Testis (tissue), 2 donors: ENCODE results near the gene FSIP1.

Experiments used
- CTCF ChIP-seq, 3 experiments: fragments of 450-650 bp in 2 of 3; fragments of 200-600 bp in 1 of 3; sonication (generic) in 1 of 3; IDR thresholded peaks; one replicate each; pipeline ENCODE4 v1.5.1; 2016 to 2019; ENCODE audit warnings: antibody characterized with exemption in 3 of 3, mild to moderate bottlenecking in 2 of 3, moderate library complexity in 1 of 3
- POLR2A ChIP-seq: fragments of 450-650 bp; IDR thresholded peaks from one replicate; pipeline ENCODE4 v1.6.1; 2017; ENCODE audit warnings: antibody characterized with exemption, mild to moderate bottlenecking, moderate library complexity

GRCh38 chr15:39665629-39666250, 116.9 kb downstream of the FSIP1 start:
- no peak for TF ChIP-seq CTCF (IDR thresholded peaks at IDR 0.05)
- TF ChIP-seq POLR2A, result no peak
